Cardiac fibroblast (primary cell): ENCODE measurements around the gene OR51Q1.

ENCODE experiments used
- DNase-seq, 2 donors: peaks; one replicate each; pipeline versions ENCODE4 v3.0.0 to v3.0.0-alpha.2; 2010; ENCODE audit warnings: low read depth in 2 of 2
- H3K4me3 ChIP-seq, 2 donors: replicated peaks in 1 of 2; 1 replicate in 1 of 2; 2 replicates in 1 of 2; pipeline ENCODE4 v1.5.1; 2011; ENCODE audit warnings: low read depth in 2 of 2, low read length in 2 of 2, mild to moderate bottlenecking in 2 of 2, moderate library complexity in 1 of 2
- CTCF ChIP-seq: IDR thresholded peaks from one replicate; pipeline ENCODE4 v1.5.1; 2011; ENCODE audit warnings: low read depth, mild to moderate bottlenecking, low read length, inconsistent platforms

The OR51Q1 gene

DNA sequence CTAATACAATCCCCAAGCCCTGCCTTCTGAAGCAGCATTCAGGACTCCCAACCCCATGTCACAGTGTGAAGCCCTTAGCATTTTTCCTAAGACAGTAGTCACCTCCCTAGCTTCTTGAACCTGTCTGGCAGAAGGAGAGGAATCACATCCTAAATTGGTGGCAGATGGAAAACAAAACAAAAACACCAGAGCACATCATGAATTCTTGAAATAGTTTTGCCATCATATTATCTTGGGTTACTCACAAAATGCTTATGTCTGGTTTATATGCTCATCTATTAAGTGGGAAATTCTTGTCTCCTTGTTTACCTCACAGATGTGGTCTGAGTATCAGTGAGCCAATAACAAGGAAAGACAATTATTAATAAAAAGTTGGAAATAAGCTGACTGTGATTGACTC lies 23.0 kb upstream of the OR51Q1 start:
- no peak for DNase-seq
- H3K4me3 ChIP-seq: no peak overlapping the region
- TF ChIP-seq CTCF: no peak

DNA sequence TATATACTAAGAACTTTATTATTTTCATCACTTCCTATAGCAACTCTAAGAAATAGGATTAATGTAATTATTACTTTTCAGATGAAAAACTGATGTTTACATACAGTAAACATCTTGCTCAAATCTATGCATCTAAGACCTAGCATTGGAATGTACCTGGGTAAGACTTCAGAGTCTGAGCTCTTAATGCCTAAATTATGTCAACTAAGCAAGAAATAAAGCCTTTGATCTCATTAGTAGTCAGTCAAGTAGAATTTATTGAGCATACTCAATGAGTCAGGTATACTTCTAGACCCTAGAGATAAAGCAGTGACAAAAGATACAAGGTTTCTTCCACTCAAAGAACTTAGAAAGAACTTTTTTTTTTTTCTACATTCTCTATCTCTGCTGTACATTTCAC lies 16.7 kb upstream of the OR51Q1 start:
- no peak for DNase-seq
- no peak for TF ChIP-seq CTCF
- H3K4me3 ChIP-seq: no peak overlapping the region

GRCh38 chr11:5420993-5421392 lies 918 bp upstream of the OR51Q1 start:
- no peak for TF ChIP-seq CTCF
- H3K4me3 ChIP-seq: no peak overlapping the region
- no peak for DNase-seq

DNA sequence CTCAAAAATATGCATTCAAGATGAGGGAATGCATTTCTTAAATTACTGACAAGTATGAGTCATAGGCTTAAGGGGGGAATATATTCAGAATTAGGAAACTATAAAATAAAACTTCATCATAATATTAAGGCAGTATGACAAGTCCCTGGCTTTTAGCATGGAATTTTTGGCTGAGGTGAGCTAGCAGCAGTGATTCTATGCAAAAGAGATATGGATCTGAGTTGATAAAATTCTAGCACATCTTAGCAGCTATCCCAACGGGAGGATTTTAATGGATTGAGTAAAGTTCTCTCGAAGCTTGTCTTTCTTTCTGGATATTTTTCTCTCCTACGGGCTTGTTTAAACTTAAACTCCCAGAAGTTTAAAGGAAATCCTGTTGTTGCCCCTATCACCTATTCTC lies 1.2 kb downstream of the OR51Q1 start:
- TF ChIP-seq CTCF: no peak
- DNase-seq: no peak
- no peak overlapping the region for H3K4me3 ChIP-seq

DNA sequence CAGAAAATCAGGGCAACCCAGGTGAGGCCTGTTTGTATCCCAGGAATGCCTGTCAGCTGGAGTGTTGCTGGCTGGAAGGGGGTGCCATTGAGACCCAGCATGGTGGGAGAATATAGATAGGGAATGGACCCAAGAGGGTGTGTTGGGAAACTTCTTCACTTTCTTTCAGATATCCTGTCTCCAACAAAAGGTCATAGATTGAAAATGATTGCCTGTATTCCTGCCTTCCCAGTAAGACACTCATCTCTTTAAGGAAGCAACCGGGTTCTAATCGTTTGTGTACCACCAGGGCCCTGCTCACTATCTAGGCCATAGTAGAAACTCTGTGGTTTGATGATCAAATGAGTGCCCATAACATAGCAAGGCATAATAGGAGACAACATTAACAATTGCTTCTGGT lies 19.5 kb downstream of the OR51Q1 start, which contains the start of gene OR51I1:
Gene OR51I1, minus strand, starts transcription at position 101 of the 400 bp plus-strand sequence. Its CDS starts 0 bp downstream, at position 101.
- TF ChIP-seq CTCF: no peak
- no peak for DNase-seq
- H3K4me3 ChIP-seq: no peak within 1 kb of the TSS

DNA sequence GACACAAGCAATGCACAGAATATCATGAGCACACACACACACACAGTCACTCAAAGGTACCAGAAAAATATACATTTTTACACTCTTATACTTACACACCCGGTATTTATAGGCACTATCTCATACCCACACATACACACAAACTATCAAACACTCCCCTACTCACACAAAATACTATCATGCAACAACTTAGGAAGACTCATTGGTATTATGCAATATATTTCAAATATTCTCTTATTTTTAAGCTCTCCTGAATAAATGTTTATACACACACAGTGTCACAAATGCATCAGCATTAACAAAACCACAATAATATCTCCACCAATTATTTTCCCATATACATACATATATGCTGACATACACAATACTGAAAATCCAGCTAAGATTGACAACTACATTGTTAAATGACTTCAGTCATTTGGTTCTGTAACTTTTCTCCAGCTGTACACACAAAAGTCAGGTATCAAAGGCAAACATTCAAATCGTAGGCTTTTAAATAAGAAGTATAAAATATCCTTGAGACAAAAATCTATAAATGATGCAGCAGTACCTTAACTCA lies 22.0 kb downstream of the OR51Q1 start:
- no peak for DNase-seq
- no peak overlapping the region for H3K4me3 ChIP-seq
- no peak for TF ChIP-seq CTCF

DNA sequence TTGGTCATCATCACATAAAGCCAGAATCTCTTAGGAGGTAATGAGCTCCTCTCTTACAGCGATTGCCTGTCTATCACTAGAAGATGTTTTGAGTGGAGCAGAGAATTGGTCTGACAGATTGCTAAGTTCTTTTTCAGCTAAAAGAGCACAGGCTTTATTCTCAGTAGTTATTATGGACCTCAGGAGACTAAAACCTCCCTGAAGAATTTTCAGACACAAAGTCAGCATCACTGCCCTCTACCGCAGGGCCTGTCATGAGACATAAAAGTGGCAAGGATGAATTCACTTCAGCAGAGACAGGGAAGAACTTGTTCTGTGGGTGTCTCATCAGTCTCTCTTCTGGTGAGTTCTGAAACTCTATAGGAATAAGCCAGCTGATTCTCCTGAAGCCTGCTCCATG lies 27.1 kb downstream of the OR51Q1 start, which contains the start of gene OR51I2:
Gene OR51I2, plus strand, starts transcription at position 301 of the 400 bp plus-strand sequence. CDS start 4,166 bp downstream, outside the sequence.
- no peak for DNase-seq
- no peak for TF ChIP-seq CTCF
- H3K4me3 ChIP-seq: no peak within 1 kb of the TSS
